Measurements from ENCODE around the gene B4GAT1.
A peak's percentile ranks its signal among the peaks of the same experiment; 100 is the strongest.
"Not testable (repeated sequence)": the region's sequence is repeated elsewhere in the genome, so short reads cannot be mapped to it uniquely, and the experiment has no call there.

The B4GAT1 gene

DNA sequence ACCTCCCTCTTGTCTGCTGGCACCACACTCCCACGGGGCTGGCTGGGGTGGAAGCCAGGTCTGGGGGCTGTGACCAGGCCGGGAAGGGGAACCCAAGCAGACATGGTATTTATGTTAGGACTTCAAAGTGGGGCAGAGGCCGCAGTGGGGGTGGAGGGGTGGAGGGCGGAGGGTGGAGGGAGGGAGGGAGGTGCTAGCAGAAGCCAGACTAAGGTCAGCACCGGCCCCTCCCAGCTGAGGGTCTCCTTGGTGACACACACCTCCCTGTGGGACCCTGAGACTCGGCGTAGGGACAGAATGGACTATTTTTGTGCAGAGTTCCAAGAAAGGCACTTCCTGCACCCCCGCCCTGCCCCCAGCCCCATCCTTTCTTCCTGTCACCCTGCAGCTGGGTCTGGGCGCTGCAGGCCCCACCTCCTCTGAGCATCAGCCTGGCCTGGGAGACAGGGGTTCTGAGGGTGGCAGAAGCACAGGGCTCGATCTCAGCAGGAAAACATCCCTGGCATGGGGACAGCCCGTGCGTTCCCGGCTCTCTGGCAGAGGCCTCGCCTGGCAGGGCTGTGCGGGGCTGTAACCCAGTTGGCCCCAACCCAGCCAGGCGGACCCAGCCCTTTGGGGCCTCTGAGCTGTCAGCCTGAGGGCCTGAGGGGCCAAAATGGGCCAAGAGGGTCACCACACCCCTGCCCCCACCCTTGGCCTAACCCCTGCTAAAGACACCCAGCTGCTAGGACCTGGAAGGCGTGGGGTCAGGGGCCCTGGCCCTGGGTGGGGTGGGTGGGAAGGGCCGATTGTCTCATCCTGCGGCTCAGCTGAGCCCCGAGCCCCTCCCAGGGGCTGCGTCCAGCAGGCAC lies 20.9 kb downstream of the B4GAT1 start:
- no peaks in the 10 kb centered on the region for H3K9me3 Mint-ChIP-seq
- H3K4me1 Mint-ChIP-seq, result peaks cover 38% of the 10 kb centered on the region
- peak overlapping the region; percentile 32 for H3K27ac Mint-ChIP-seq
- DNase-seq (peak; percentile 51), ATAC-seq (peak; percentile 21)
- no peaks in the 10 kb centered on the region for H3K27me3 Mint-ChIP-seq
- no peaks in the 10 kb centered on the region for H3K36me3 Mint-ChIP-seq (ENCODE audit: low read depth)
- no peak overlapping the region for H3K4me3 Mint-ChIP-seq

DNA sequence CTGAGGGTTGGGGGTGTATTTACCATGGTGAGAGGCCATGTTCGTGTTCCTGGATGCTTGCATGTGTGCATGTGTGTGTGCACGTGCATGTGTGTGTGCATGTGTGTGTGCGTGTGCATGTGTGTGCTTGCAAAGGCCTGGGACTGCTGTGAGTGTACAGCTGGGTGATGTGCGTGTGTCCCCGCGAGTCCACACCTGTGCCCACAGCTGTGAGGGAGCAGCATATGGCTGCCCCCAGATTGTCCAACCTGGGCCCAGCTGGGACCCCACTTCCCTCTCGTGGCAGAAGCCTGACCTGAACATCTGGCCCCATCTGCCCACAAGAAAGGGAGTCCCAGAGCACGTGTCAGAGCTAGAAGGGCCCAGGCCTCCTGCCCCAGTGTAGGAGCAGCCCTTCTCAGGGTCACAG lies 22.2 kb downstream of the B4GAT1 start:
- DNase-seq (no peak), ATAC-seq (no peak)
- Mint-ChIP-seq H3K4me3 (no peak overlapping the region), H3K36me3 (ENCODE audit: low read depth) (no peaks in the 10 kb centered on the region), H3K27me3 (no peaks in the 10 kb centered on the region), H3K4me1 (peaks cover 38% of the 10 kb centered on the region), H3K9me3 (no peaks in the 10 kb centered on the region), H3K27ac (no peak overlapping the region)

DNA sequence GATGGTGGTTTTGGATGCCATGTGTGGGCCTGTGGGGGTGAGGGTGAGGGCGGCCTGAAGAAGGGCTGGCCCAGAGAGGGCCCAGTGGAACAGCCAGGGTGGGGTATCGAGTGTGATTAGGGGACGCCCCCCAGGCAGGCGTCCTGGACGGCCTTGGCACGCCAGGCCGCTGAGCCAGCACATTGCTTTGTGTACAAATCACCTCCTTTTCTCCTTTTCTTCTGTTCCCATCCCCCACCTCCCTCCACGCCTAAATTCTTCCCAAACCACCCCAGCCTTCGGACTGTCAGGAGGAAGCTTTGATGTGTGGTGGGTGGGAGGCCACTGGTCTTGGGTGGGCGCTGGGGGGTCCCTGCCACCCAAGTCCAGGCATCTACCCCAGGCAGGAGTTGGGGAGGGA lies 22.8 kb downstream of the B4GAT1 start:
- DNase-seq (no peak), ATAC-seq (no peak)
- Mint-ChIP-seq H3K9me3 (no peaks in the 10 kb centered on the region), H3K27ac (no peak overlapping the region), H3K4me1 (peaks cover 41% of the 10 kb centered on the region), H3K36me3 (ENCODE audit: low read depth) (no peaks in the 10 kb centered on the region), H3K27me3 (no peaks in the 10 kb centered on the region), H3K4me3 (no peak overlapping the region)

DNA sequence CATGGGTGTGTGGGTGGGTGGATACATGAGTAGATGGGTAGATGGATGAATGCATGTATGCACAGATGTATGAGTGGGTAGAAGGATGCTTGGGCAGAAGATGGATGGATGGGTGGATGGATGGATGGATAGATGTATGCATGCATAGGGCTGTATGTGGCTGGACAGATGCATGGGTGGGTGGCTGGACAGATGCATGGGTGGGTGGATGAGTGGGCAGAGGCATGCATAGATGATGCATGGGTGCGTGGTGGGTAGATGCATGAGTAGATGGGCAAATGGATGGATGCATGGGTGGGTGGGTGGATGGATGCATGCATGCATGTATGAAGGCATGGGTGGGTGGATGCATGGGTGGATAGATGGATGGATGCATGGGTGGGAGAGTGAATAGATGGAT lies 23.7 kb downstream of the B4GAT1 start:
- no peaks in the 10 kb centered on the region for H3K27me3 Mint-ChIP-seq
- peaks cover 44% of the 10 kb centered on the region for H3K4me1 Mint-ChIP-seq
- H3K9me3 Mint-ChIP-seq, result no peaks in the 10 kb centered on the region

DNA sequence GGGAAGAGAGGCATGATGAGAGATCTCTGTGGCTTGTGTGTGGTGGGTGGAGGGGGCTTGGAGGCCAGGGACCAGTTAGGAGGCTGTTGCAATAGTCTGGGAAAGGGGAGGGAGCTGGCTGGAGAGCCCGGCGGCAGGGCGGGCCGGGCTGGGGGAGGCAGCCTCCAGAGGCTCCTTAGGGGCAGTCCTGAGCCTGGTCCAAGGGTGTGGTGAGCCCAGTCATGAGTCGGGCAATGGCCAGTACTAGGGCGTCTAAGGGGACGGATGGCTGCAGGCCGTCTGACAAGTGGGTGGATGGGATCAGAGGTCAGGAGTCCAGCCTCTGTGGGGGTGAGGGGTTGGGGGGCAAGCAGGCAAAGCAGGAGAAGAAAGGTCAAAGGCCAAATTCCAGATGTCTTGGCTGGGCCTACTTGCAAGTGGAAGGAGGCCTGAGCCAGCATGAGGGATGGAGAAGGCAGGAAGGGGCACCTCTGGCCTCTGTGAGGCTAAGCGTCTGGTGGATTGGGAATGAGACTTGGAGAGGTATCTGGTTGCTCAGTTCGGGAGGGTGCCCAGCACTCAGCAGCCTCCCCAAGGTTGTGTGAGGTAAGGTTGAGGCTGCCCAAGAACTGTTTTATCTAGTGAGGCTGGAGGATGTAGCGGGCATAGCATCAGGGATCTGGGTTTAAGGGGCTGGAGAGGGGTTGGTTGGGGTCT lies 24.5 kb downstream of the B4GAT1 start:
- Mint-ChIP-seq H3K27ac (no peak overlapping the region), H3K36me3 (ENCODE audit: low read depth) (no peaks in the 10 kb centered on the region), H3K9me3 (no peaks in the 10 kb centered on the region), H3K4me3 (no peak overlapping the region), H3K4me1 (peaks cover 44% of the 10 kb centered on the region), H3K27me3 (no peaks in the 10 kb centered on the region)
- ATAC-seq (no peak), DNase-seq (no peak)

More for the DNA sequence above, 23.7 kb downstream of the B4GAT1 start:
- ATAC-seq (no peak), DNase-seq (no peak)
- no peak overlapping the region for H3K27ac Mint-ChIP-seq
- H3K36me3 Mint-ChIP-seq (ENCODE audit: low read depth), result no peaks in the 10 kb centered on the region
- H3K4me3 Mint-ChIP-seq, result no peak overlapping the region

DNA sequence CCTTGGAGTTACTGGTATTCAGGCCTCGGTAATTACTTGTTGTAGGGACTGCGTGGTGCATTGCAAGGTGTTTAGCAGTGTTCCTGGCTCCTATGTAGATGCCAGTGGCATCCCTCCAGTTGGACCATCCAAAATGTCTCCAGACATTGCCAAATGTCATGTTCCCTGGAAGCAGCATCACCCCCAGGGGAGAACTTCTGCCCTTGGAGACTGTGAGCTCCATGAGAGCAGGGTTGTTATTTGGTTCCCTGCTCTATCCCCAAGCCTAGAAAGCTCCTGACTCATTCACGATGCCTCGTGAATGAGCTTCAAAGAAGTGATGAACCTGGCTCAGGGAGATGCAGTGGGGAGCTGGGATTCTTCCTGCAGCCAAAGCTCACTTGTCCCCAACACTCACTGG lies 25.8 kb downstream of the B4GAT1 start:
- Mint-ChIP-seq H3K27ac (no peak overlapping the region), H3K4me1 (peaks cover 42% of the 10 kb centered on the region), H3K9me3 (no peaks in the 10 kb centered on the region), H3K27me3 (no peaks in the 10 kb centered on the region), H3K4me3 (no peak overlapping the region), H3K36me3 (ENCODE audit: low read depth) (no peaks in the 10 kb centered on the region)
- no peak for DNase-seq
- no peak for ATAC-seq

DNA sequence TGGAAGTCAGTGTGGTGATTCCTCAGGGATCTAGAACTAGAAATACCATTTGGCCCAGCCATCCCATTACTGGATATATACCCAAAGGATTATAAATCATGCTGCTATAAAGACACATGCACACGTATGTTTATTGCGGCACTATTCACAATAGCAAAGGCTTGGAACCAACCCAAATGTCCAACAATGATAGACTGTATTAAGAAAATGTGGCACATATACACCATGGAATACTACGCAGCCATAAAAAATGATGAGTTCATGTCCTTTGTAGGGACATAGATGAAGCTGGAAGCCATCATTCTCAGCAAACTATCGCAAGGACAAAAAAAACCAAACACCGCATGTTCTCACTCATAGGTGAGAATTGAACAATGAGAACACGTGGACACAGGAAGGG lies 26.7 kb downstream of the B4GAT1 start:
- not testable (repeated sequence) for H3K36me3 Mint-ChIP-seq (ENCODE audit: low read depth); H3K27me3 Mint-ChIP-seq; DNase-seq; H3K4me3 Mint-ChIP-seq; H3K9me3 Mint-ChIP-seq; H3K27ac Mint-ChIP-seq; ATAC-seq
- peaks cover 41% of the 10 kb centered on the region for H3K4me1 Mint-ChIP-seq

DNA sequence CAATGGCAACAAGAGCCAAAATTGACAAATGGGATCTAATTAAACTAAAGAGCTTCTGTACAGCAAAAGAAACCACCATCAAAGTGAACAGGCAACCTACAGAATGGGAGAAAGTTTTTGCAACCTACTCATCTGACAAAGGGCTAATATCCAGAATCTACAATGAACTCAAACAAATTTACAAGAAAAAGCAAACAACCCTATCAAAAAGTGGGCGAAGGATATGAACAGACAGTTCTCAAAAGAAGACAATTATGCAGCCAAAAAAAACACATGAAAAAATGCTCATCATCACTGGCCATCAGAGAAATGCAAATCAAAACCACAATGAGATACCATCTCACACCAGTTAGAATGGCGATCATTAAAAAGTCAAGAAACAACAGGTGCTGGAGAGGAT lies 27.1 kb downstream of the B4GAT1 start:
- H3K27ac Mint-ChIP-seq; H3K36me3 Mint-ChIP-seq (ENCODE audit: low read depth); H3K4me3 Mint-ChIP-seq; H3K27me3 Mint-ChIP-seq; ATAC-seq; H3K9me3 Mint-ChIP-seq; DNase-seq: not testable (repeated sequence)
- H3K4me1 Mint-ChIP-seq, result peaks cover 43% of the 10 kb centered on the region

DNA sequence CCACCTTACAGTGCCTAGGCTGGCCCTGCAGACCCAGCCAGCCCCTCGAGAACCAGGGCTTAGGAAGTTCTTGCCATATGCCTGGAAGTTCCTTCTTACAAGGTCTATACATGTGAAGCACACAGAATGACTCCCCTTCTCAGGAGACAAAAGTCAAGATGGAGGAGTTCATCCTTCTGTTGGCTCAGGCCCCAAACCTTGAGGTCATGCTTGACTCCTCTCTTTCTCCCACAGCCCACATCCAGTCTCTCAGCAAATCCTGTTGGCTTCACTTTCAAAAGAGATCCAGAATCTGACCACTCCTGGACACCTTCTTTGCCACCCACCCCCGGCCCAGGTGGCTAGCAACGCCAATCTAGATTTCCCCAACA lies 28.8 kb downstream of the B4GAT1 start:
- Mint-ChIP-seq H3K27ac (peak overlapping the region; percentile 94), H3K27me3 (no peaks in the 10 kb centered on the region), H3K36me3 (ENCODE audit: low read depth) (peaks cover 1% of the 10 kb centered on the region), H3K9me3 (no peaks in the 10 kb centered on the region), H3K4me1 (peaks cover 55% of the 10 kb centered on the region), H3K4me3 (peak overlapping the region; percentile 74)
- ATAC-seq (no peak), DNase-seq (no peak)

DNA sequence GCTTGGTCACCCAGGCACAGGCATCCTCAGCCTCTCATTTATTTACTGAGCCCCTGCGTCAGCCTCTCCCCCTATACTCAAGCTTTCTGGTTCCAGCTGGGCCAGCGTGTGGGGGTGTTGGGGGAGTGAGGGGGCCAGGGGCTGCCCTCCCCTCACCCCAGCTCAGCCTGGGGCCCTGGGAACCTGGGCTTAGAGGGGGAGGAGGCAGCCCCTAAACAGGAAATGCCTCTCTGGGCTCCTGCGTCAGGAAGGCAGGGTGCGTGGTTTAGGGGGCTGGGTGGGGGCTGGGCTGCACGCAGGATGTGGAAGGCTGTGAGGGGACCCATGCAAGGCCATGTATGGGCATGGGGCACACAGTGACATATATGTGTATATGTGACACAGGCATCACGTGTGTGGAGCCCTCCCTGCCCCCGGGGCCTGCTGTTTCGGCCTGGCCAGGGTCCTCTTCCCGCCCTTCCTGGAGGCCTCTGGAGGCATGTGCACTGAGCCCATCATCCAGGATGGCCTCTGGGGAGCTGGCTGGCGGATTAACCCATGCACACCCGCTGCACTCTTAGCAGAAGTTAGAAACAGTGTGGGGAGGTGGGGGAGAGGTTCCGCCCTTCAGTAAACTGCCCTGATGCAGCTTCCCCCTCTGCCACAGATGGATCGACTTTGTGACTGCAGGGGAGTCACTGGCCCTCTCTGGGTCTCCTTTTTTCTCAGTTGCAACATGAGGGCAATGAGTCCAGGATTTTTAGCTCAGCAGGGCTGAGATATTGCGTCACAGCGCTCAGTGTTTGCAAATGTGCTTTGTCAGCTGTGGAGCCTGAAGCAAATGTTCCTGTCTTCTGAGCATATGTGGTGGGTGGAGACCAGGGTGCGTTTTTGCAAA lies 29.5 kb downstream of the B4GAT1 start:
- peaks cover 1% of the 10 kb centered on the region for H3K36me3 Mint-ChIP-seq (ENCODE audit: low read depth)
- no peaks in the 10 kb centered on the region for H3K9me3 Mint-ChIP-seq
- H3K27me3 Mint-ChIP-seq, result no peaks in the 10 kb centered on the region
- ATAC-seq (peak; percentile 59), DNase-seq (peak; percentile 74)
- H3K27ac Mint-ChIP-seq, result peak overlapping the region; percentile 94
- peak overlapping the region; percentile 74 for H3K4me3 Mint-ChIP-seq
- H3K4me1 Mint-ChIP-seq, result peaks cover 58% of the 10 kb centered on the region

DNA sequence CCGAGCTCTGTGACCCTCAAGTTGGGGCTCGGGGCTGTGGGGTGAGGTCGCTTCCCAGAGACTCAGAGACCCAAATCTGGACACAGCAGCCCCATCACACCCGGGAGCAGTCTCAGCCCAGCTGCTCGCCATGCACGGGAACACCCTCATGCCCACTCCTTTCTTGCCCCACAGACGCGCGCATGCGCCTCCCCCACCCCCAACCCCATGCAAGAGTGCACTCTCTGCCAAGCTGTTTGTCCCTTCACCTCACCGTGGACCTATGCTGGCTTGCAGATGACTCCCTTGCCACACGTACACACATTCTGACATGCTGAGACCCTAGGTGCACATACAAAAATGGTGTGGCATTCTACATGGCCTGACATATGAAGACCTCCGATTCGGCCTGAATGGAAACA lies 30.1 kb downstream of the B4GAT1 start:
- peaks cover 1% of the 10 kb centered on the region for H3K36me3 Mint-ChIP-seq (ENCODE audit: low read depth)
- peaks cover 60% of the 10 kb centered on the region for H3K4me1 Mint-ChIP-seq
- H3K27me3 Mint-ChIP-seq, result no peaks in the 10 kb centered on the region
- peak overlapping the region; percentile 94 for H3K27ac Mint-ChIP-seq
- DNase-seq, result peak; percentile 75
- peak; percentile 5 for ATAC-seq
- peak overlapping the region; percentile 74 for H3K4me3 Mint-ChIP-seq
- H3K9me3 Mint-ChIP-seq, result no peaks in the 10 kb centered on the region

DNA sequence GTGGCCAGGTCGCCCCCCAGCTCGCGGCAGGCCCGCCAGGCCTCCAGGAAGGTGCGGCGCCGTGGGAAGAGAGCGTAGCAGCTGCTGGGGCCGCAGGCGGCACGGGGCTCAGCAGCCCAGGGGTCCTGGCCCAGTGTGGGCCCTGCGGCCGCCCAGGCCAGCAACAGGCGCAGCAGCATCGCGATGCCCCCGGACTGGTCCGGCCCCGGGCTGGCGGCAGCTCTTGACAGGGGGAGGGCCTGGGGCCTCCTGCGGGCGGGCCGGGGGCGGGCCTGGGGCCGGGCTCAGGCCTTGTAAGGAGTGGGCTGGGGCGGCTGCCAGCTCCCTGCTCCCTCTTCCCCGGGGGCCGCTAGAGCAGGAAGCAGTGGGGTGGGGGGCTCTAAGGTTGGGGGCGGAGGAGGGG lies 30.6 kb downstream of the B4GAT1 start, which contains the start of gene CD248:
CD248 (minus strand) TSS at position 196 of the 403 bp plus-strand sequence; CDS start at position 179, 17 bp downstream.
- ATAC-seq (no peak), DNase-seq (peak; percentile 34)
- Mint-ChIP-seq H3K36me3 (ENCODE audit: low read depth) (peaks cover 1% of the 10 kb centered on the region), H3K27me3 (no peaks in the 10 kb centered on the region), H3K9me3 (no peaks in the 10 kb centered on the region), H3K4me1 (peaks cover 65% of the 10 kb centered on the region), H3K4me3 (peak within 1 kb of the TSS; percentile 78), H3K27ac (peak within 1 kb of the TSS; percentile 94)

DNA sequence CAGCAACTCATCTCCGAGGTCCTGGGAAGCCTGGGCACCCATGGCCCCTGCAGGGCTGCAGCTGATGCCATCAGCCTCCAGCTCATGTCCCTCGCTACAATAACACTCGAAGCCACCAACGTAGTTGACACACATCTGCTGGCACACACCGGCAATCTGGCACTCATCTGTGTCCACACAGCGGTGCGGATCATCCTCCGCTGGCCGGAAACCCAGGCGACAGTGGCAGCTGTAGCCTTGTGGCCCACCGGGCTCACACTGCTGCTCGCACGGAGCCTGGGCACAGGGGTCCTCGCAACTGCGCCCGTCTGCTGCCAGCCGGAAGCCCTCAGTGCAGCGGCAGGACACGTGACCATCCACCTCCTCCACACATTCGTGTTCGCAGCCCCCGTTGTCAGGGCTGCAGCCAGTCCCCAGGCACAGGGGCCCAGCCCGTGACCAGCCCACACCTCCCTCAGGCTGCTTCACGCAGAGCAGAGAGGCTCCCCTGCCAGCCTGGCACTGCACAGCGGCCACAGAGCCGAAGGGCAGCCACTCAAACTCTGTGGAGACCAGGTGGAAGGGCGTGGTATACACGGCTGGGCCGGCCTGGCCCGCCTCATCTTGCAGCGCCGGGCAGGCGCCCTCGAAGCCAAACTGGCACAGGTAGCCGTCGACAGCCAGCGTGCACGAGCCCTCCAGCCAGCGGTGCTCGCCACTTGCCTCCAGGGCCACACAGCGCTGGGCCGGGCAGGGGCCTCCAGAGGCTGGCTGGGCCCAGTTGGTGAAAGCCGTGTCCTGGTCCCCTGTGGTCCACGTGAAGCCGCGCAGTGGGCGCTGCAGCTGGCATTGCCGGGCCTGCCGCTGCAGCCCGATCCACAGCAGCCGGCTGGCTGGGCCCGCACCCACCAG lies 31.3 kb downstream of the B4GAT1 start:
- H3K4me3 Mint-ChIP-seq, result peak overlapping the region; percentile 78
- peaks cover 68% of the 10 kb centered on the region for H3K4me1 Mint-ChIP-seq
- H3K27ac Mint-ChIP-seq, result peak overlapping the region; percentile 82
- no peaks in the 10 kb centered on the region for H3K9me3 Mint-ChIP-seq
- H3K36me3 Mint-ChIP-seq (ENCODE audit: low read depth), result peaks cover 1% of the 10 kb centered on the region
- ATAC-seq (no peak), DNase-seq (peak; percentile 48)
- H3K27me3 Mint-ChIP-seq, result no peaks in the 10 kb centered on the region

DNA sequence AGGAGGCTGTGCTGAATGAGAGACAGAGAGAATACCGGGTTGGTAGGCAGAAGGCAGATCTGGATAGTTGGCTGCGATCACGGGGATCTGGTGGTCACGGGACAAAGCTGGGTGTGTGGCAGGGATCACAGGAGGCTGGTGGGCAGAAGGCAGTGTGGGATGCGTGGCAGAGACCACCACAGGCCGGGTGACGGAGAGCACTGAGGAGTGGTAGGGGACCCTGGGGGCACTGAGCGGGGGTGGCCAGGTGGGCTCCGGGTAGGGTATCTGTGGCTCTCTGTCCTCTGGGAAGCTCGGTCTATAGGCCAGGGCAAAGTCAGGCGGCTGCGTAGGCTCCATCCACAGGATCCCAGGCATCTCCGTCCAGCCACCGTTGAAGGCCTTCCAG lies 31.9 kb downstream of the B4GAT1 start:
- Mint-ChIP-seq H3K27ac (peak overlapping the region; percentile 82), H3K4me1 (peaks cover 68% of the 10 kb centered on the region)

More for the DNA sequence above, 31.9 kb downstream of the B4GAT1 start:
- H3K4me3 Mint-ChIP-seq, result peak overlapping the region; percentile 78
- DNase-seq, result no peak
- peaks cover 1% of the 10 kb centered on the region for H3K36me3 Mint-ChIP-seq (ENCODE audit: low read depth)
- H3K27me3 Mint-ChIP-seq, result no peaks in the 10 kb centered on the region
- no peaks in the 10 kb centered on the region for H3K9me3 Mint-ChIP-seq
- no peak for ATAC-seq

All from activated naive CD8-positive, alpha-beta T cell treated with anti-CD3 and anti-CD28 coated beads, Interleukin-2, amount 50 U/mL, for 24 hours (primary cell).